ENCODE data around the gene DUOX1.

DNA sequence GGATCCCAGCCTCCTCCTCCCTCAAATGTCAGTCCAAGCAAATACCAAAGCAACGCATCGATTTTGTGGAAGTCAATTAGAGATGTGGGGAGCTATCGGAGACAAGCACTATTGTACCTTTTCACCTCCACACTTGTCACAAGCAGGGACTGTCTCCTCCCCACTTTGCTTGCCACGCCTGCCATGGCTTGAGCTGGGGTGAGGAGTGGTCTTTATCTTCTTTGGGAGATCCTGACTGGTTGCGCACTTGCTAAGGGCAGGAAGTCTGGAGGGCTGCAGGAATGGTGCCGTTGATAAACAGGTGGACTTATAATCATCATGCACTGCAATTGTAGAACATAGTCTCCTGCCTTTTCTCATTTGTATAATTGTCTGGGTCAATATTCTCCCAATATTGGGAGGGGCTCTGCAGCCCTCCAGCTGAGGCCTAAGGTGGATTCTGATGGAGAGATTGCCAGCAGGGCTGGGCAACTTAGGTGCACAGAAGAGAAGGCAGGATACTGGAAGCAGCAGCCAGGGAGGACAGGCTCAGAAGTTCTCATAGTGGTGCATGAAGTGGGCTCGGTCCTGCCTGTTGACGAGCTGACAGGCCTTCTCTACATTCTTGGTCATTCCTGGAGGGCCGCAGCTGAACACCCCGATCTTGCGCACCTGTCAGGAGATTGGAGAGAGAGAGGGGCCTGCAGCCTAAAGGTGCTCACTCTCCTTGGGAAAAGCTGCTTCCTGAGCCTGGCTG, 36.0 kb upstream of the DUOX1 start:
- TF ChIP-seq, protein P1, sequence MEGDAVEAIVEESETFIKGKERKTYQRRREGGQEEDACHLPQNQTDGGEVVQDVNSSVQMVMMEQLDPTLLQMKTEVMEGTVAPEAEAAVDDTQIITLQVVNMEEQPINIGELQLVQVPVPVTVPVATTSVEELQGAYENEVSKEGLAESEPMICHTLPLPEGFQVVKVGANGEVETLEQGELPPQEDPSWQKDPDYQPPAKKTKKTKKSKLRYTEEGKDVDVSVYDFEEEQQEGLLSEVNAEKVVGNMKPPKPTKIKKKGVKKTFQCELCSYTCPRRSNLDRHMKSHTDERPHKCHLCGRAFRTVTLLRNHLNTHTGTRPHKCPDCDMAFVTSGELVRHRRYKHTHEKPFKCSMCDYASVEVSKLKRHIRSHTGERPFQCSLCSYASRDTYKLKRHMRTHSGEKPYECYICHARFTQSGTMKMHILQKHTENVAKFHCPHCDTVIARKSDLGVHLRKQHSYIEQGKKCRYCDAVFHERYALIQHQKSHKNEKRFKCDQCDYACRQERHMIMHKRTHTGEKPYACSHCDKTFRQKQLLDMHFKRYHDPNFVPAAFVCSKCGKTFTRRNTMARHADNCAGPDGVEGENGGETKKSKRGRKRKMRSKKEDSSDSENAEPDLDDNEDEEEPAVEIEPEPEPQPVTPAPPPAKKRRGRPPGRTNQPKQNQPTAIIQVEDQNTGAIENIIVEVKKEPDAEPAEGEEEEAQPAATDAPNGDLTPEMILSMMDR (optimal IDR thresholded peaks at IDR 0.05 in 1 of 3, IDR thresholded peaks at IDR 0.05 in 1 of 3, conservative IDR thresholded peaks at IDR 0.05 in 1 of 3; ENCODE audit: extremely low read depth in 1 of 3, insufficient read depth in 2 of 3, low read length in 3 of 3) = no peak
- no peak for TF ChIP-seq EZH2 (IDR thresholded peaks at IDR 0.05; ENCODE audit: low read length)

All from keratinocyte (primary cell).